CD1c-positive myeloid dendritic cell (primary cell): Measurements from ENCODE around the gene STK40.

ENCODE experiments used
- DNase-seq: peaks from one replicate; pipeline ENCODE4 v3.0.0-alpha.2; 2016; ENCODE audit errors: extremely low spot score

Gene STK40

GRCh38 chr1:36385410-36386264, at the start of gene STK40:
STK40 (minus strand) TSS chr1:36385924; CDS start chr1:36361332, 24,592 bp downstream.
- DNase-seq: peak; percentile 99

GRCh38 chr1:36433102-36433501, 47.4 kb upstream of the STK40 start:
- no peak for DNase-seq

DNA sequence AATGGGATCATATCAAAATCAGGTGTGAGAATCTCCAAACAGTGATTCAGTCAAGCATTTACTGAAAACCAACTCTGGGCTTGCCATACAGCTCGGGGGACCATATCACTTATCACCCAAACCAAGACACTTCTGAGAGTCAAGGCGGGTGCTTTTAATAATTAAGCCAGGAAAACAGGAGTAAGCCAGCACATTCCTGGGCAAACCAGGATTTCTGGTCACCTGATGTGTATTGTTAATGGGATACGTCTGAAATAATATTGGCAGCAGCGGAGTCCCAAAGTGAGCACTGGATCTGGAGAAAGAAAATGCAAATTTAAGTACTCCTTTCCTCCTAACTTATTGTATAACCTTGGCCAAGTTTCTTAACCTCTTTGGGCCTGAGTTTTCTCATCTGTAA, 46.9 kb upstream of the STK40 start:
- no peak for DNase-seq

DNA sequence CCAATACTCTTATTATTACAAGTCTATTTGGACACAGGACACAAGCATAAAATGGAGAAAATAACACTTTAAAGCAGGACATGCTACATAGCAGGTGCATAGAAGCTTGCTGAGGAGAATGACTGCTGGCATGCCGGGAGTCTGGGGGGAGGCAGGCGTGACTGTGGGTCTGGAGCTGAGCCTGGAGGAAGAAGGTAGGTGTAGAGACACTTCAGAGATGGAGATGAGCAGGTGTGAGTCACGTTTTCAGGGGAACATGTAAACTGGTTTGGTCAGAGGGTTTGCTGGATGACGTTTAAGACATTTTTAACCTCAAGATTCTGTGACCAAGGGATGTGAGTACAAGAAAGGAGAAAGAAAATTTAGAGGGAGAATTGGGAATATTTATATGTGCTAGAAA, 40.1 kb upstream of the STK40 start:
- no peak for DNase-seq

DNA sequence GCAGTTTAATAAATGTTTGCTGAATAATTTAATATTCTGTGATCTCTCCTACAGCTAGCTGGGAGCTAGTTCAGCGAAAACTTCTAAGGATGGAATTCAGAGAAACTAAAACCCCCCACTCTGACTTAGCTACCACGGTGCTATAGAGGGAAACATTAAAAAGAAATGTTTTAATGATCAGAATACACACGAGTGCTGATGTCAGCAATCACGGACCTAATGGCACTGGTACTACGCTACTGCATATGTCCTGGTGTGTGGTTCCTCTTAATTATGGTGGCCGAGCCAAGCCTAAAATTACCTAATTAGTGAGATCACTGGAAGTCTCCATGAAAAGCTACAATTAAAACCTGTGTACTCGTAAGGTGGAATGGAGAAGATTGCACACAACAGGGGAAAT, 35.9 kb upstream of the STK40 start:
- DNase-seq: no peak

GRCh38 chr1:36420836-36421317, 35.2 kb upstream of the STK40 start:
- DNase-seq: peak; percentile 88

GRCh38 chr1:36420409-36420808, 34.7 kb upstream of the STK40 start:
- DNase-seq: no peak

GRCh38 chr1:36419569-36419968, 33.8 kb upstream of the STK40 start:
- no peak for DNase-seq

GRCh38 chr1:36419140-36419539, 33.4 kb upstream of the STK40 start:
- DNase-seq: no peak

- DNase-seq: no peak
These were observed 32.2 kb upstream of the STK40 start for GRCh38 chr1:36417931-36418330.

DNA sequence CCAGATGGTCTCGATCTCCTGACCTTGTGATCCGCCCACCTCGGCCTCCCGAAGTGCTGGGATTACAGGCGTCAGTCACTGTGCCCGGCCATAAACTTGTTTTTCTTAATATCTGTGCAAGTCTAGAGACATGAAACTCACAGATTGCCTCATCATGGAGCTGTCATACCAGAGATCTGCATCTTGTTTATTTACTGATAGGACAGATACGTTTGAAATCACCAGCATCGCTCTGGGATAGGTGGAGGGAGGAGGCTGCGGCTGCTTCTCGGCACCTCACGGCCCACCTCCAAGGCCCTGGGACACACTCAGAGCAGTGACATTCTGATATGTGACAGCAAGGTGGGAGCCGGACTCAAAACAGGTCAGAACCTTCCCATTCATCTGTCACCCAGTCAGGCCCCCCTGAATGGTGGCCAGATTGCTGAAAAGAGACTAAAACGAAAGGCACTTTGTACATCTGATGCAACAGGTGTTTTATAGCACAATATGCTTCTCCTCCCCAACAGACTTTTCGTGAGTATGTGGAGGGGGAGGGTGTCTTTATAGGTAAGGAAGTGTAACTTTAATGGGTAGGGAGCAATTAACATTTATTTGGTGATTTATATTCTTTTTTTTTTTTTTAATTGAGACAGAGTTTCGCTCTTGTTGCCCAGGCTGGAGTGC, 30.1 kb upstream of the STK40 start:
- DNase-seq: no peak

DNA sequence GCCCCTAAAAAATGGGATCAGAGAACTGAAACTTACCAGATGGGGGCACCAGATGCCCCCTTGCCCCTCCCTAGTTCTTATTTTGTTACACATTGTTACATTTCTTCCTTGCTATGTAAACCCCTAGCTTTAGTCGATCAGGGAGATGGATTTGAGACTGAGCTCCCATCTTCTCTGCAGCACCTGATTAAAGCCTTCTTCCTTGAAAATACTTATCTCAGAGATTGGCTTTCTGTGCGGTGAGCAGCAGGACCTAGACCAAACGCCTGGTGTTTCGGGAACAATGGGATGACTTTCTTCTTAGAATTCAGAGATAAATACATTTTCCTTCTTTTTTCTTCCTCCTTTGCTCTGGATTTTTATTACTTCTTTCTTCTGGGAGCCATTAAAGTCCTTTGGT, 28.7 kb upstream of the STK40 start:
- DNase-seq: no peak

- peak; percentile 31 for DNase-seq
These were observed 26.2 kb upstream of the STK40 start for GRCh38 chr1:36411674-36412648.

- DNase-seq: no peak
These were observed 22.8 kb upstream of the STK40 start for GRCh38 chr1:36408479-36408878.

GRCh38 chr1:36406440-36406839, 20.7 kb upstream of the STK40 start:
- DNase-seq: no peak

GRCh38 chr1:36402504-36402890, 16.8 kb upstream of the STK40 start:
- DNase-seq: no peak

DNA sequence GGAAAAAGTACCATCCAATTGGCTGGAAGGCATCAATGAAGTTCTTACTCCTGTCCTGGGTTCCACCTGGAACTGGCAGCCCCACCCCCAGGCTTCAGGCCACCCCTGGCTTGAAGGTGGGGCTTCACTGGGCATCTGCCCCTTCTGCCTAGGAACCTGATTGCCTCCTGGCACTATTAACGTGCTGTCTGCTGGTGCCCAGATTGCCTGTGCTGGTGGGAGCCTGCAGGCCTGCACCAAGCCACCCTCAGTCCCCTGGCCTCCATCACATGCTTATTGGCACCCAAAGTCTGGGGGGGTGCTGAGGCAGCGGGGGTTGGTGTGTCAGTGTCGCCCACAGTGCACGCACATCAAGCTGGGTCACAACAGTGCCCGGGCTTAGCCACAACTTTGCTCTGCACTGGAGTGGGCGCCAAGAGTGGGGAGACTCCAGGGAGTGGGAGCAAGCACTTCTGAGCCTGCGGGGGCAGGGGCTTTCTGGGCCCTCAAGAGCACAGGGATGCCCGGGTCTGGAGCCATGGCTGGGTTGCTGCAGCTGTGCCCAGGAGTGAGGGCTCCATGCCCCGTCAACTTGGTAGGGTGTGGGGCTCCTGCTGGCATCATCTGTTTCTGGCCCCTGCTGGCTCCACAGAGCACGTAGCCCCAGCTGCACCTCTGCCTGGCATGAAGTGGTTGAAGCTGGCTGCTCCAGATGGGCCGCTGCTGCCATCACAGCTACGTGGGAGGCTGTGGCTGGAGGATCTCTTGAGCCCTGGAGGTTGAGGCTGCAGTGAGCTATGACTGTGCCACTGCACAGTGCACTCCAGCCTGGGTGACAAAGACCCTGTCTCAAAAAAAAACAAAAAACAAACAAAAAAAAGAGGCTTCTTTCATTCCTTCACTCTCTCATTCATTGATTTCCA, 16.1 kb upstream of the STK40 start:
- no peak for DNase-seq

- peak; percentile 89 for DNase-seq
These were observed 15.3 kb upstream of the STK40 start for GRCh38 chr1:36400825-36401601.

DNA sequence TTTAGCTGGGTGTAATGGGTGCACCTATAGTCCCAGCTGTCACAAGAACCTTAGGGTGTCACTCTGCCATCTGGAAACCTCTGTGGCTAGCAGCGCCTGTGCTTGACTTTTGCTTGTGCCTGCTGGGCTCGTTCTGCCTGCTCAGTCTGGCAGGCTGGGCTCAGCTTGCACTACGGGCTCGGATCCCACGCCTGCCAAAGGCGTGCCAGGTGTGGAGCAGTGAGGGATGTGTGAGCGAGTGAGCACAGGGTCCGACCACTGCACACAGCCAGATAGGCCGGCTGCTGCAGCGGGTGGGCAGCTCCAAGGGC, 14.7 kb upstream of the STK40 start:
- DNase-seq: no peak

DNA sequence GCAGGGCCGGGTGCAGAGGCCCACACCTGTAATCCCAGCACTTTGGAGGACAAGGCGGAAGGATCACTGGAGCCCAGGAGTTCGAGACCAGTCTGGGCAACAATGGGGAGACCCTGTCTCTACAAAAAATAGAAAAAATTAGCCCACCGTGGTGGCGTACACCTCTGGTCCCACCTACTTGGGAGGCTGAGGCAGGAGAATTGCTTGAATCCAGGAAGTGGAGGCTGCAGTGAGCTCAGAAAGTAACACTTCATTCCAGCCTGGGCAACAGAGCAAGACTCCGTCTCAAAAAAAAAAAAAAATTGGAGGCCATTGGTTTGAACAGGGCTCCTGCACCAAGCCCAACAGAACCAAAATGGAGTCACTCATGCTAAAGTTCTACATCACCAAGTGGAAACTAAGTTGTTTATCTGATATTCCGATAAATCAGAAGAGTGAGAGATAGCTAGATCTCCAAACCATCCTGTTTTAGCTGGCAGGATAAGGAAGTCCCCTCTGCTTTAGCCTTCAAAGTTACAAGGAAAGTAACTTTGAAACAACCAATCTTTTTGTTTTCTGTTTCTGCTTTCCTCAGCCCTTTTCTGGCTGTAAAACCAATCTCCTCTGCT, 12.8 kb upstream of the STK40 start:
- DNase-seq: peak; percentile 8
